VCaP (cell line): ENCODE results near the gene TRMT61A.

Experiments used
- H3K27ac ChIP-seq: fragments of 450-650 bp; 2 replicates; pipeline ENCODE4 v1.5.1; 2017
- CTCF ChIP-seq: fragments of 450-650 bp; conservative IDR thresholded peaks from 2 replicates; pipeline ENCODE4 v1.5.1; 2017; ENCODE audit warnings: mild to moderate bottlenecking, moderate library complexity

The TRMT61A gene

GRCh38 chr14:103524002-103524935, 4.7 kb upstream of the TRMT61A start:
- H3K27ac ChIP-seq, result peak overlapping the region; percentile 98
- no peak for TF ChIP-seq CTCF

- peak overlapping the region; percentile 98 for H3K27ac ChIP-seq
These were observed 3.4 kb upstream of the TRMT61A start for GRCh38 chr14:103525430-103526246.

GRCh38 chr14:103526247-103526913, 2.6 kb upstream of the TRMT61A start:
- no peak for TF ChIP-seq CTCF
- H3K27ac ChIP-seq, result peak overlapping the region; percentile 98

- TF ChIP-seq CTCF, result no peak
- peak overlapping the region; percentile 98 for H3K27ac ChIP-seq
These were observed 2.1 kb upstream of the TRMT61A start for GRCh38 chr14:103526914-103527248.

- H3K27ac ChIP-seq, result peak overlapping the region; percentile 98
- TF ChIP-seq CTCF, result no peak
These were observed 1.4 kb upstream of the TRMT61A start for GRCh38 chr14:103527408-103528145.

GRCh38 chr14:103528146-103528586, 830 bp upstream of the TRMT61A start:
- peak overlapping the region; percentile 98 for H3K27ac ChIP-seq
- no peak for TF ChIP-seq CTCF
